HEK293T (cell line): Measurements from ENCODE around the gene USP3.
"Not testable (repeated sequence)": the region's sequence is repeated elsewhere in the genome, so short reads cannot be mapped to it uniquely, and the experiment has no call there.

Source experiments
- CTCF ChIA-PET: fragments of 350-600 bp; formaldehyde crosslinking; extraction: SDS; loops from one replicate; lab custom pipeline; 2021; ENCODE audit warnings: antibody characterized with exemption, inconsistent platforms; lab: Yijun Ruan, JAX
- POLR2A ChIA-PET: fragments of 350-600 bp; formaldehyde crosslinking; extraction: SDS; loops from one replicate; lab custom pipeline; 2020; ENCODE audit warnings: antibody characterized with exemption, inconsistent platforms; lab: Yijun Ruan, JAX
- DNase-seq: peaks from one replicate; pipeline ENCODE4 v3.0.0; 2012; ENCODE audit warnings: mixed read lengths; ENCODE audit errors: extremely low spot score
- ARNT ChIP-seq: fragments of 450-650 bp; IDR thresholded peaks from 2 replicates; pipeline ENCODE4 v1.6.1; 2017; ENCODE audit warnings: mild to moderate bottlenecking
- BHLHE40 ChIP-seq: fragments of 450-650 bp; IDR thresholded peaks from 2 replicates; pipeline ENCODE4 v1.6.1; 2016; ENCODE audit warnings: mild to moderate bottlenecking, moderate library complexity, borderline replicate concordance
- CTBP1 ChIP-seq: fragments of 450-650 bp; IDR thresholded peaks from 2 replicates; pipeline ENCODE4 v1.6.1; 2016; ENCODE audit warnings: borderline replicate concordance
- ELF4 ChIP-seq: fragments of 450-650 bp; IDR thresholded peaks from 2 replicates; pipeline ENCODE4 v1.6.1; 2017; ENCODE audit warnings: antibody characterized with exemption
- FOXA1 ChIP-seq: fragments of 450-650 bp; IDR thresholded peaks from 2 replicates; pipeline ENCODE4 v1.6.1; 2016; ENCODE audit warnings: mild to moderate bottlenecking
- FOXK2 ChIP-seq: fragments of 450-650 bp; IDR thresholded peaks from 2 replicates; pipeline ENCODE4 v1.6.1; 2016; ENCODE audit warnings: mild to moderate bottlenecking
- FOXM1 ChIP-seq: fragments of 450-650 bp; IDR thresholded peaks from 2 replicates; pipeline ENCODE4 v1.6.1; 2017; ENCODE audit warnings: mild to moderate bottlenecking, borderline replicate concordance
- HDGF ChIP-seq: fragments of 450-650 bp; IDR thresholded peaks from 2 replicates; pipeline ENCODE4 v1.6.1; 2017; ENCODE audit warnings: antibody characterized with exemption, borderline replicate concordance
- L3MBTL2 ChIP-seq: fragments of 450-650 bp; conservative IDR thresholded peaks from 2 replicates; pipeline ENCODE4 v1.6.1; 2016; ENCODE audit warnings: mild to moderate bottlenecking
- LEF1 ChIP-seq: fragments of 450-650 bp; IDR thresholded peaks from 2 replicates; pipeline ENCODE4 v1.6.1; 2017; ENCODE audit warnings: mild to moderate bottlenecking, borderline replicate concordance
- NFRKB ChIP-seq: fragments of 450-650 bp; IDR thresholded peaks from 2 replicates; pipeline ENCODE4 v1.6.1; 2016; ENCODE audit warnings: mild to moderate bottlenecking, moderate library complexity
- SP1 ChIP-seq: fragments of 450-650 bp; IDR thresholded peaks from 2 replicates; pipeline ENCODE4 v1.6.1; 2017
- SUZ12 ChIP-seq: fragments of 450-650 bp; IDR thresholded peaks from 2 replicates; pipeline ENCODE4 v1.6.1; 2016; ENCODE audit warnings: mild to moderate bottlenecking
- TARDBP ChIP-seq: fragments of 450-650 bp; IDR thresholded peaks from 2 replicates; pipeline ENCODE4 v1.6.1; 2016
- ZNF384 ChIP-seq: fragments of 450-650 bp; IDR thresholded peaks from 2 replicates; pipeline ENCODE4 v1.6.1; 2016
- TF ChIP-seq, protein P1 (sequence below): fragments of 450-650 bp; IDR thresholded peaks from 2 replicates; pipeline ENCODE4 v1.6.1; 2016

The USP3 gene

DNA sequence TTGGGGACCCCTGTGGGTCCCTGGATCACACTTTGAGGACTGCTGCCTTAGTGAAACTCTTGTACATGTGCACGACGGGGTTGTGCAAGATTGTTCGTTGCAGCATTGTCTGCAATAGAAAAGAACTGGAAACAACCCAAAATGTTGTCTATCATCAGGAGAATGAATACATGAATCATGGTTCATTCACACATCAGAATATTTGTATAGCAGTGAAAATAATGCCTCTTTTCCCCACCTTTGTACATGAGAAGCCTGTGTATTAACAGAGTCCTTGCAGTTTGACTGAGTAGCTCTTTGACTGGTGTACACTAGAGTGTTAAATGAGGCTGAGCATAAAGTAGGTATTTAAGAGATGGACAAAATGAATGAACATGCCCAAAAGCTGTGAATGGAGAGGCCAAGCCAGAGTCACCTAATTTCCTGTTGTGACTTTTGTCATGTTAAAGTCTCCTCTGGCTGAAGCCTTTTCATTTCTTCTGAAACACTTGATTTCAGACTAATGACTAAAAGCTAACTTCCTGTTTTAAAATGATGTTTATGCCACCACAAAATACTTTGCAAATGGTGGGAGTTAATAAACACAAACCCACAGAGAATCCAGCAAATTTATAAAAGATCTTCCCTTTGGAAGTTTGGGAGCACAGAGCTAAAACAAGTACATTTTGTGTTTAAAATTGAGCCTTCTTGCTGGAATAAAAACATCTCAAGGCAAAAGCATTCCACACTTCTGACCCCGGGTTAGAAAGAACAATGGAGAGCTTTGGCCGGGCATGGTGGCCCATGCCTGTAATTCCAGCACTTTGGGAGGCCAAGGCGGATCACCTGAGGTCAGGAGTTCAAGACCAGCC is 20.6 kb upstream of the USP3 start:
- DNase-seq = no peak
- ChIA-PET POLR2A (no interaction called here), CTCF (interaction anchor here (1.1 to 1.5 kb wide), 3 partner anchors 9 to 15 kb away, joined by 3 to 4 read pairs (median 3); no protein-coding TSS in a partner anchor)
- TF ChIP-seq, protein P1, sequence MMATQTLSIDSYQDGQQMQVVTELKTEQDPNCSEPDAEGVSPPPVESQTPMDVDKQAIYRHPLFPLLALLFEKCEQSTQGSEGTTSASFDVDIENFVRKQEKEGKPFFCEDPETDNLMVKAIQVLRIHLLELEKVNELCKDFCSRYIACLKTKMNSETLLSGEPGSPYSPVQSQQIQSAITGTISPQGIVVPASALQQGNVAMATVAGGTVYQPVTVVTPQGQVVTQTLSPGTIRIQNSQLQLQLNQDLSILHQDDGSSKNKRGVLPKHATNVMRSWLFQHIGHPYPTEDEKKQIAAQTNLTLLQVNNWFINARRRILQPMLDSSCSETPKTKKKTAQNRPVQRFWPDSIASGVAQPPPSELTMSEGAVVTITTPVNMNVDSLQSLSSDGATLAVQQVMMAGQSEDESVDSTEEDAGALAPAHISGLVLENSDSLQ = no peak
- TF ChIP-seq NFRKB (no peak), ARNT (no peak), L3MBTL2 (no peak), LEF1 (no peak), TARDBP (no peak), ELF4 (no peak), FOXM1 (no peak)

- CTCF ChIA-PET = interaction anchor here (1.1 to 1.2 kb wide), 3 partner anchors 8 to 18 kb away, joined by 3 read pairs; no protein-coding TSS in a partner anchor
- TF ChIP-seq LEF1 = no peak
- TF ChIP-seq NFRKB = no peak
- no peak for TF ChIP-seq SP1
- no peak for TF ChIP-seq FOXM1
- no peak for TF ChIP-seq FOXA1
- no peak for TF ChIP-seq ELF4
- no peak for TF ChIP-seq ZNF384
- no peak for TF ChIP-seq HDGF
- TF ChIP-seq TARDBP = no peak
- TF ChIP-seq ARNT = no peak
- no peak for DNase-seq
- POLR2A ChIA-PET = no interaction called here
These were observed 19.8 kb upstream of the USP3 start for GRCh38 chr15:63484433-63485186.

GRCh38 chr15:63487076-63487757 is 17.2 kb upstream of the USP3 start:
- ChIA-PET POLR2A (interaction anchor here (0.6 to 0.9 kb wide), 2 partner anchors 9 to 17 kb away, joined by 3 read pairs; partner anchors contain the start of gene USP3), CTCF (interaction anchor here (0.6 to 1.3 kb wide), 6 partner anchors 9 to 163 kb away, joined by 3 to 9 read pairs (median 3); no protein-coding TSS in a partner anchor)
- TF ChIP-seq FOXA1 (no peak), ELF4 (no peak), SUZ12 (no peak), FOXM1 (no peak), BHLHE40 (no peak), L3MBTL2 (no peak), TARDBP (no peak), ARNT (no peak), FOXK2 (no peak), SP1 (no peak), HDGF (no peak), NFRKB (no peak), CTBP1 (no peak), ZNF384 (no peak), LEF1 (no peak)
- TF ChIP-seq, protein P1 = no peak
- peak; percentile 76 for DNase-seq

GRCh38 chr15:63487758-63488397 is 16.5 kb upstream of the USP3 start:
- ChIA-PET POLR2A (interaction anchor here (0.9 kb wide), 1 partner anchor 8 kb away, joined by 3 read pairs; no protein-coding TSS in a partner anchor), CTCF (interaction anchor here (0.6 to 1.3 kb wide), 6 partner anchors 8 to 164 kb away, joined by 3 to 9 read pairs (median 3); no protein-coding TSS in a partner anchor)
- not testable (repeated sequence) for DNase-seq

- no peak for DNase-seq
- ChIA-PET POLR2A (no interaction called here), CTCF (no interaction called here)
- no peak for TF ChIP-seq TARDBP
- no peak for TF ChIP-seq L3MBTL2
- TF ChIP-seq FOXK2 = no peak
- TF ChIP-seq, protein P1 = no peak
- TF ChIP-seq HDGF = no peak
- no peak for TF ChIP-seq SP1
- no peak for TF ChIP-seq NFRKB
- no peak for TF ChIP-seq CTBP1
- TF ChIP-seq LEF1 = no peak
- TF ChIP-seq ELF4 = no peak
- TF ChIP-seq ZNF384 = no peak
These were observed 15.9 kb upstream of the USP3 start for GRCh38 chr15:63488398-63488960.
